GM23248 (cell line): ENCODE results near the gene LHX5.

Source experiments
- EZH2 ChIP-seq: fragments of 200-600 bp; sonication (generic); IDR thresholded peaks from 2 replicates; pipeline ENCODE4 v1.6.1; 2018; ENCODE audit warnings: antibody characterized with exemption, mild to moderate bottlenecking; ENCODE audit not compliant: insufficient read depth, poor library complexity, severe bottlenecking
- EZH2phosphoT487 ChIP-seq: fragments of 200-600 bp; sonication (generic); IDR thresholded peaks from 2 replicates; pipeline ENCODE4 v1.6.1; 2018; ENCODE audit warnings: antibody characterized with exemption, moderate library complexity, mild to moderate bottlenecking, low read depth; ENCODE audit not compliant: insufficient read depth

DNA sequence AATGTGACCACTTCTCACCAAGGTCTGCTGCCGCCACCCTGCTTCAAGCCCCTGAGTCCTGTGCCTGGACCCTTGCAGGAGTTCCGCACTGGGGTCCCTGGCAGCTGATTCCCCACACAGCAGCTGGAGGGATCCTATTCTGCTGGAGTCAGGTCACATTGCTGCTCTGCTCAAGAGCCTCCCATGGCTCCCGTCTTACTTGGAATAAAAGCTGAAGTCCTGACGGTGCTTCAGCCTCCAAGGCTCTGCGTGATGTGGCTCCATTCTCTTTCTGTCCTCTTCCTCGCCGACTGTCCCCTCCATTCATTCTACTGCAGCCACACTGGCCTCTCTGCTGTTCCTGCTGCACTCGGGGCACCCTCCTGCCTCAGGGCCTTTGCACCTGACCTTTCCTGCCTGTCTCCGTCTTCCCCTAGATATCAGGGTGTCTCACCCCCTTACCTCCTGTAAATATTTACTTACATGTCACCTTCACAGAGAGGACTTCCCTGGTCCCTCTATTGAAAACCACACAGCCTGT lies 57.1 kb downstream of the LHX5 start:
- TF ChIP-seq EZH2 (no peak), EZH2phosphoT487 (no peak)
